H1 (cell line): ENCODE data around the gene TEX36. TPM values are rescaled to one million over a fixed set of nuclear protein-coding genes. Genes with fewer than 3 reads are reported as not detected.
A peak's percentile ranks its signal among the peaks of the same experiment; 100 is the strongest.

Source experiments
- BACH1 ChIP-seq: IDR thresholded peaks from 2 replicates; pipeline ENCODE4 v1.6.1; 2012; ENCODE audit warnings: low read length, improper control_type of control experiment
- BCL11A ChIP-seq, 2 experiments: IDR thresholded peaks; one replicate each; pipeline ENCODE4 v1.6.1; 2011; ENCODE audit warnings: low read depth in 2 of 2, low read length in 2 of 2, mild to moderate bottlenecking in 2 of 2
- CBX5 ChIP-seq: fragments of 300-800, 300-1000 bp; sonication (generic); IDR thresholded peaks from 2 replicates; pipeline ENCODE4 v1.7.1; 2016; ENCODE audit warnings: antibody characterized with exemption, low read length, low read depth
- CTCF ChIP-seq, 3 experiments: IDR thresholded peaks; 1 replicate in 2 of 3; 2 replicates in 1 of 3; pipeline versions ENCODE4 v1.5.1 to v1.6.1; 2011; ENCODE audit warnings: low read length in 3 of 3, mild to moderate bottlenecking in 3 of 3, inconsistent platforms in 2 of 3, low read depth in 1 of 3, moderate library complexity in 1 of 3; ENCODE audit not compliant: insufficient read depth in 1 of 3; ENCODE audit errors: control extremely low read depth in 1 of 3
- EGR1 ChIP-seq: IDR thresholded peaks from 2 replicates; pipeline ENCODE4 v1.6.1; 2011; ENCODE audit warnings: low read depth, low read length, borderline replicate concordance
- EP300 ChIP-seq, 2 experiments: IDR thresholded peaks; 1 replicate in 1 of 2; 2 replicates in 1 of 2; pipeline ENCODE4 v1.6.1; 2011 to 2012; ENCODE audit warnings: low read depth in 2 of 2, low read length in 2 of 2, mild to moderate bottlenecking in 2 of 2, borderline replicate concordance in 1 of 2, inconsistent platforms in 1 of 2, moderate library complexity in 1 of 2
- GTF2F1 ChIP-seq: IDR thresholded peaks from 2 replicates; pipeline ENCODE4 v1.6.1; 2012; ENCODE audit warnings: low read depth, low read length, improper control_type of control experiment, borderline replicate concordance
- HDAC6 ChIP-seq: IDR thresholded peaks from one replicate; pipeline ENCODE4 v1.7.1; 2012; ENCODE audit warnings: low read depth, mild to moderate bottlenecking, inconsistent platforms, low read length, moderate library complexity
- JUND ChIP-seq: IDR thresholded peaks from 2 replicates; pipeline ENCODE4 v1.6.1; 2011; ENCODE audit warnings: mild to moderate bottlenecking, improper control_type of control experiment, low read length
- KDM1A ChIP-seq: fragments of 200-600, 300-600 bp; sonication (generic); IDR thresholded peaks from 2 replicates; pipeline ENCODE4 v1.7.1; 2016; ENCODE audit warnings: mild to moderate bottlenecking, low read length, borderline replicate concordance
- KDM5A ChIP-seq: fragments of 200-600 bp; IDR thresholded peaks from 2 replicates; pipeline ENCODE4 v1.7.1; 2012; ENCODE audit warnings: mild to moderate bottlenecking, low read length, inconsistent platforms, mixed read lengths
- NRF1 ChIP-seq: IDR thresholded peaks from 2 replicates; pipeline ENCODE4 v1.6.1; 2011; ENCODE audit warnings: mild to moderate bottlenecking, low read depth, low read length, improper control_type of control experiment
- POLR2AphosphoS5 ChIP-seq: IDR thresholded peaks from 2 replicates; pipeline ENCODE4 v1.6.1; 2011; ENCODE audit warnings: low read depth, low read length
- RXRA ChIP-seq: IDR thresholded peaks from 2 replicates; pipeline ENCODE4 v1.6.1; 2011; ENCODE audit warnings: low read depth, mild to moderate bottlenecking, low read length, moderate library complexity; ENCODE audit not compliant: insufficient read depth
- SAP30 ChIP-seq: fragments of 300-600 bp; sonication (generic); IDR thresholded peaks from 2 replicates; pipeline ENCODE4 v1.7.1; 2012; ENCODE audit warnings: low read length, moderate library complexity, mild to moderate bottlenecking, inconsistent platforms; ENCODE audit not compliant: insufficient read depth, insufficient replicate concordance
- SIX5 ChIP-seq: IDR thresholded peaks from 2 replicates; pipeline ENCODE4 v1.6.1; 2011; ENCODE audit warnings: mild to moderate bottlenecking, low read depth, low read length
- SP4 ChIP-seq: IDR thresholded peaks from 2 replicates; pipeline ENCODE4 v1.6.1; 2012; ENCODE audit warnings: low read length, inconsistent platforms
- TAF1 ChIP-seq: IDR thresholded peaks from 2 replicates; pipeline ENCODE4 v1.6.1; 2011; ENCODE audit warnings: mild to moderate bottlenecking, low read depth, low read length
- TAF7 ChIP-seq: optimal IDR thresholded peaks from 2 replicates; pipeline ENCODE3; 2011; ENCODE audit warnings: low read depth, mild to moderate bottlenecking, inconsistent platforms, low read length, moderate library complexity, borderline replicate concordance
- YY1 ChIP-seq: IDR thresholded peaks from 2 replicates; pipeline ENCODE4 v1.6.1; 2011; ENCODE audit warnings: low read depth, mild to moderate bottlenecking, low read length
- polyA plus RNA-seq, 7 experiments: library from polyadenylated mRNA; depleted of rRNA in 3 of 7; stranded (reverse) in 5 of 7; unstranded in 2 of 7; fragments of >200 nt in 5 of 7; fragments of 200-250 nt in 2 of 7; gene quantifications; 1 replicate in 5 of 7; 2 replicates in 1 of 7; 4 replicates in 1 of 7; pipeline versions ENCODE4 v1.2.1 to v1.2.3, GENCODE V29; 2011 to 2013; ENCODE audit warnings: missing spikeins in 2 of 7, mixed read lengths in 2 of 7
- total RNA-seq: library from RNA; stranded (reverse); fragmentation: NEBNext Ultra II Directional; extraction: Animal tissue kit (Norgen Biotek cat#: 25700); gene quantifications from 2 replicates; pipeline ENCODE4 v1.2.1, GENCODE V29; 2021
- TF ChIP-seq, protein P1 (sequence below): IDR thresholded peaks from 2 replicates; pipeline ENCODE4 v1.6.1; 2011; ENCODE audit warnings: low read depth, mild to moderate bottlenecking, low read length; ENCODE audit not compliant: insufficient read depth

Gene TEX36
- total and polyA plus RNA-seq, 2 of the 8 experiments (the other 6 are each of a cell fraction or from before 2014, with no cell fraction given) = not detected

- TF ChIP-seq TAF7 (peak; percentile 70), EP300 (IDR thresholded peaks at IDR 0.05; ENCODE audit: borderline replicate concordance in 1 of 2, low read depth in 2 of 2, low read length in 2 of 2) (no peak), HDAC6 (no peak), SAP30 (no peak), TAF1 (peak; percentile 95), POLR2AphosphoS5 (peak; percentile 96), YY1 (no peak), BACH1 (no peak), JUND (no peak), EGR1 (peak; percentile 40; the same call in 1 of the 2 replicates), SIX5 (no peak), KDM5A (peak; percentile 56), SP4 (peak; percentile 84), CTCF (IDR thresholded peaks at IDR 0.05; ENCODE audit: control extremely low read depth in 1 of 3, insufficient read depth in 1 of 3, low read depth in 1 of 3, low read length in 3 of 3) (peak in 1 of 3 experiments; percentile 12; a peak in 1 of 4 replicates), KDM1A (no peak; the same call in 1 of the 2 replicates), RXRA (no peak), NRF1 (peak; percentile 71), GTF2F1 (peak; percentile 76), BCL11A (IDR thresholded peaks at IDR 0.05; ENCODE audit: low read depth in 2 of 2, low read length in 2 of 2) (no peak), CBX5 (no peak)
- TF ChIP-seq, protein P1, sequence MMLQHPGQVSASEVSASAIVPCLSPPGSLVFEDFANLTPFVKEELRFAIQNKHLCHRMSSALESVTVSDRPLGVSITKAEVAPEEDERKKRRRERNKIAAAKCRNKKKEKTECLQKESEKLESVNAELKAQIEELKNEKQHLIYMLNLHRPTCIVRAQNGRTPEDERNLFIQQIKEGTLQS = no peak
These were observed 36.4 kb upstream of the TEX36 start, which contains the start of gene EDRF1 (continued) for GRCh38 chr10:125719173-125720001.
